GM19452 (cell line): ENCODE measurements around the gene RPS6KB2.
"Not testable (repeated sequence)": the region's sequence is repeated elsewhere in the genome, so short reads cannot be mapped to it uniquely, and the experiment has no call there.

Experiments
- ATAC-seq: cut with Tn5 transposase; IDR thresholded peaks from one replicate; pipeline ENCODE4 v1.9.1; 2021; ENCODE audit not compliant: unreplicated experiment

The RPS6KB2 gene

GRCh38 chr11:67465189-67465510 lies 36.9 kb downstream of the RPS6KB2 start:
- ATAC-seq: no peak

- not testable (repeated sequence) for ATAC-seq
These were observed 37.2 kb downstream of the RPS6KB2 start for GRCh38 chr11:67465530-67465929.

- ATAC-seq: no peak
These were observed 38.1 kb downstream of the RPS6KB2 start for GRCh38 chr11:67466367-67466766.

GRCh38 chr11:67466962-67467771 lies 38.9 kb downstream of the RPS6KB2 start:
- no peak for ATAC-seq

GRCh38 chr11:67468056-67468455 lies 39.8 kb downstream of the RPS6KB2 start:
- ATAC-seq: no peak

GRCh38 chr11:67468456-67468758 lies 40.1 kb downstream of the RPS6KB2 start:
- no peak for ATAC-seq

- ATAC-seq: peak; percentile 63
These were observed 40.6 kb downstream of the RPS6KB2 start, which contains the start of gene TMEM134 for GRCh38 chr11:67468759-67469507. TMEM134 (minus strand) TSS chr11:67469251; CDS start chr11:67469192, 59 bp downstream.

GRCh38 chr11:67469508-67469811 lies 41.2 kb downstream of the RPS6KB2 start:
- ATAC-seq: no peak

- no peak for ATAC-seq
These were observed 42.2 kb downstream of the RPS6KB2 start for GRCh38 chr11:67470337-67471002.

- no peak for ATAC-seq
These were observed 44.6 kb downstream of the RPS6KB2 start for GRCh38 chr11:67472882-67473281.

GRCh38 chr11:67476692-67477091 lies 48.4 kb downstream of the RPS6KB2 start:
- ATAC-seq: not testable (repeated sequence)

GRCh38 chr11:67477344-67478050 lies 49.2 kb downstream of the RPS6KB2 start:
- ATAC-seq: not testable (repeated sequence)

- no peak for ATAC-seq
These were observed 54.1 kb downstream of the RPS6KB2 start for GRCh38 chr11:67482275-67482826.

- ATAC-seq: peak; percentile 57
These were observed 54.8 kb downstream of the RPS6KB2 start, which contains the start of gene AIP for GRCh38 chr11:67482827-67483798. AIP (plus strand) TSS chr11:67483026; CDS start chr11:67483159, 133 bp downstream.

GRCh38 chr11:67483831-67484665 lies 55.8 kb downstream of the RPS6KB2 start:
- no peak for ATAC-seq

- ATAC-seq: no peak
These were observed 56.6 kb downstream of the RPS6KB2 start for GRCh38 chr11:67484847-67485311.
